Activated naive CD8-positive, alpha-beta T cell treated with anti-CD3 and anti-CD28 coated beads, Interleukin-2, amount 50 U/mL, for 24 hours (primary cell): ENCODE measurements around the gene RYR2.

Source experiments
- ATAC-seq: fragments of 150-1000 bp; cut with Tn5 transposase; one replicate; pipeline ENCODE4 v1.10.0; 2021
- DNase-seq: peaks from one replicate; pipeline ENCODE4 v3.0.0; 2021
- H3K27ac Mint-ChIP-seq: one replicate; pipeline ENCODE4 v1.8.0; 2021; ENCODE audit warnings: mild to moderate bottlenecking, mixed read lengths
- H3K27me3 Mint-ChIP-seq: one replicate; pipeline ENCODE4 v1.8.0; 2021; ENCODE audit warnings: mixed read lengths
- H3K36me3 Mint-ChIP-seq: one replicate; pipeline ENCODE4 v1.8.0; 2021; ENCODE audit warnings: low read depth, mixed read lengths
- H3K4me1 Mint-ChIP-seq: one replicate; pipeline ENCODE4 v1.8.0; 2021; ENCODE audit warnings: mixed read lengths
- H3K4me3 Mint-ChIP-seq: one replicate; pipeline ENCODE4 v1.8.0; 2021; ENCODE audit warnings: mild to moderate bottlenecking, moderate library complexity, mixed read lengths
- H3K9me3 Mint-ChIP-seq: one replicate; pipeline ENCODE4 v1.8.0; 2021; ENCODE audit warnings: mixed read lengths

The RYR2 gene

DNA sequence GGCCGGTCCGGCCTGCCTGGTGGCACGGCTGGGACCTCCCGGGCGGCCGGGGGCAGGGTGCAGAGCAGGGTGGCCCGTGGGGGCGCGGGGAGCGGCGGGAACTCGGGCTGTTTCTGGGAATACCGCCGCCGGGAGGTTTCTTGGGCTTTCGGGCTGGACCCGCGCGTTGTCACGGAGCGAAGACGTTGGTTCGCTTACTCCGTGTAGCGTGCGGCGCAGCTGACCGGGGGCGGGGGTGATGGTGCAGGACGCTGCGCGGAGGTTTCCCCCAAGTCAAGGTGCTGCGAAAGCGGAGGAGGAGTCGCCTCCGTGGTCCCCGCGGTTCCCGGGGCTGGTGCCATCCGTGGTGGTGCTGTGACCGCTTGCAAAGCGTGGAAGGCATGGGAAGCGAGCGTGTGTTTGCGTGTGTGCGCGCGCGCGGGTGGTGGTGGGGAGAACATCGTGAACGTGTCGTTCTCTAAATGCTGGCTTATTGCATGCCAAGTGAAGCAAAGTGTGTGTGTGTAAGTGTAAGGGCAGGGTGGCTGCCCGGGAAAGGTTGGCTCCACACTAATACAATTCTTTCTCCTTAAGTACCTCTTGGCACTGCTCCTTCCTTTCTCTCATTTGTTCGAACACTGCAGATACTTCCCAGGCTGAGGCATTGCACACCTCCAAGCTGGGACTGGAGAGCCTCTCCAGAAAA is 1.1 kb downstream of the RYR2 start:
- no peak overlapping the region for H3K4me3 Mint-ChIP-seq
- DNase-seq = no peak
- H3K27ac Mint-ChIP-seq = no peak overlapping the region
- ATAC-seq = no peak
- H3K27me3 Mint-ChIP-seq = peaks cover 42% of the 10 kb centered on the region
- no peaks in the 10 kb centered on the region for H3K9me3 Mint-ChIP-seq
- peaks cover 2% of the 10 kb centered on the region for H3K36me3 Mint-ChIP-seq
- H3K4me1 Mint-ChIP-seq = peaks cover 10% of the 10 kb centered on the region

- H3K4me1 Mint-ChIP-seq = peaks cover 10% of the 10 kb centered on the region
- H3K27ac Mint-ChIP-seq = no peak overlapping the region
- no peak for DNase-seq
- no peak for ATAC-seq
- peaks cover 42% of the 10 kb centered on the region for H3K27me3 Mint-ChIP-seq
- H3K9me3 Mint-ChIP-seq = no peaks in the 10 kb centered on the region
- H3K4me3 Mint-ChIP-seq = no peak overlapping the region
- peaks cover 2% of the 10 kb centered on the region for H3K36me3 Mint-ChIP-seq
Measured at GRCh38 chr1:237043846-237044636, 2.1 kb downstream of the RYR2 start.

DNA sequence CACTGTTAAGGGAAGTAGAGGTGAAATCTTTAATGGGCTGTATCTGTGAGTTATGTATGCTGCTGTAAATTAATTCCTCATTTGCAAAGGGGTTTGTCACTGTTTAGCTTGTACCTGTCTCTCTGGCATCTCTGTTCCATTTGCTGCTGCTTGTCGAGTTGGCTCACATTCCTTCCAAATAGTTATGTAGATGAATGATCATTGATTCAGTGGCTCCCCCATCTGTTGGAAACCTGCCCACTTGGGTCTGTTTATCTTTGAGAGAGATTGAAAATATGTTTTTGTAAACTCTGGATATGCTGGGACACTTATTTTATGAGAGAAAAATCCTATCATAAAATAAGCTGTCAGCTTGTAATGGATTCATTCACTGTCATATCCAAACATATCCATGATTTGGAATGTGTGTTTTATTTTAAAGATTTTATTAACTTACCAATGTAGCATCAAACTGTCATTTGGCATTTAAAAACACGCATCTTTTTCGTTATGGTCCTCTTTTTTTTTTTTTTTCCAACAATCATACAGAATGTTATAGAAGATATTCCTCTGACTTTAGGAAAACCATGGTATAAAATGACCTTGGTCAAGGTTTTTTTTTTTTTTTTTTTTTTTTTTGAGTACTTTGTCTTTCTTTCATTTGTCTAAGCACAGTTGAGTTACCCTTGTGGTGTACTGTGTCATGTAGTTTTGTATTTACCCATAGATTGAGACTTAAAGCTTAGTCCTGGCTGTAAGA is 3.5 kb downstream of the RYR2 start:
- Mint-ChIP-seq H3K4me1 (peaks cover 10% of the 10 kb centered on the region), H3K27me3 (peaks cover 38% of the 10 kb centered on the region), H3K36me3 (peaks cover 2% of the 10 kb centered on the region), H3K4me3 (no peak overlapping the region), H3K9me3 (no peaks in the 10 kb centered on the region), H3K27ac (no peak overlapping the region)
- no peak for DNase-seq
- no peak for ATAC-seq

- no peaks in the 10 kb centered on the region for H3K4me1 Mint-ChIP-seq
- H3K27ac Mint-ChIP-seq = no peak overlapping the region
- peaks cover 21% of the 10 kb centered on the region for H3K27me3 Mint-ChIP-seq
- no peak overlapping the region for H3K4me3 Mint-ChIP-seq
- no peak for ATAC-seq
- H3K36me3 Mint-ChIP-seq = no peaks in the 10 kb centered on the region
- DNase-seq = no peak
- H3K9me3 Mint-ChIP-seq = no peaks in the 10 kb centered on the region
Measured at GRCh38 chr1:237048803-237049202, 6.8 kb downstream of the RYR2 start.

DNA sequence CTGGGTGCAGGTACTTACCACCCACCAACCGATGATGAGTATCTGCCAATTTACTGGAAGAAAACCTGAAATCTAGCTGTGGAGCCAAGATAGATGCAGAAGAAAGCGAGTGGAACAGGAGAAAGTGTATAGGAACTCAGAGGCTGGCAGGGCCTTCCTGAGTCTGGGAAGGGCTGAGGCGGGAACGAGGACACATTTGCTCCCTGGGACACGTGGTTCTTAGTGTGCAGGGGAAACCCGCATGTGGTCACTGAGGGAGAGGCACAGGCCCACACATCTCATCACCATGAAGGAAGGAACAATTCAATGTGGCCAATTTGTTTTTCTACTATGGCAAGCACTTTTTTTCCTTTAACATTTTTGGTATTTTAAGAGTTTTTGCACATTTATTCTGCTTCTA is 8.2 kb downstream of the RYR2 start:
- ATAC-seq (no peak), DNase-seq (no peak)
- no peaks in the 10 kb centered on the region for H3K4me1 Mint-ChIP-seq
- H3K4me3 Mint-ChIP-seq = no peak overlapping the region
- no peak overlapping the region for H3K27ac Mint-ChIP-seq
- no peaks in the 10 kb centered on the region for H3K36me3 Mint-ChIP-seq
- H3K27me3 Mint-ChIP-seq = peaks cover 14% of the 10 kb centered on the region
- no peaks in the 10 kb centered on the region for H3K9me3 Mint-ChIP-seq

GRCh38 chr1:237050915-237051314 is 8.9 kb downstream of the RYR2 start:
- Mint-ChIP-seq H3K27me3 (peaks cover 12% of the 10 kb centered on the region), H3K4me1 (no peaks in the 10 kb centered on the region), H3K36me3 (no peaks in the 10 kb centered on the region), H3K27ac (no peak overlapping the region), H3K9me3 (no peaks in the 10 kb centered on the region), H3K4me3 (no peak overlapping the region)
- DNase-seq (no peak), ATAC-seq (no peak)

GRCh38 chr1:237054313-237054712 is 12.3 kb downstream of the RYR2 start:
- Mint-ChIP-seq H3K4me1 (no peaks in the 10 kb centered on the region), H3K9me3 (no peaks in the 10 kb centered on the region), H3K27ac (no peak overlapping the region), H3K36me3 (no peaks in the 10 kb centered on the region), H3K27me3 (peaks cover 12% of the 10 kb centered on the region), H3K4me3 (no peak overlapping the region)
- ATAC-seq (no peak), DNase-seq (no peak)

DNA sequence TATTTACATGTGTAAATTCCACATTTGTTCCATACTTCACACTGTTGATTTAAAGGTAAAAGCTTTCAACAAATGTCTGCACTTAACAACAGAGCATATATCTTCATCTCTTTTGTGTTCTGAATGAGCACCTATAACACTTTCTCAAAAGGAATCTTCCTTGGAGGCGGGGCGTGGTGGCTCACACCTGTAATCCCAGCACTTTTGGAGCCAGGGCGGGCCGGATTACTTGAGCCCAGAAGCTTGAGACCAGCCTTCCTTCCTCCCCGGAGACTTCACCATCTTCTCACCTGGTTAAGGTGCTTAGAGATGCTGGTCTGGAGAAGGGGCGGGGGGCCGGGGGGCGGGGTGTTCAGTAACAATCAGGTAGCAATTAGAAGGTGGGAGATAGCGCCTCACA is 16.5 kb downstream of the RYR2 start:
- no peak overlapping the region for H3K4me3 Mint-ChIP-seq
- H3K27me3 Mint-ChIP-seq = peaks cover 7% of the 10 kb centered on the region
- H3K36me3 Mint-ChIP-seq = no peaks in the 10 kb centered on the region
- ATAC-seq (no peak), DNase-seq (no peak)
- H3K9me3 Mint-ChIP-seq = no peaks in the 10 kb centered on the region
- no peaks in the 10 kb centered on the region for H3K4me1 Mint-ChIP-seq
- no peak overlapping the region for H3K27ac Mint-ChIP-seq

DNA sequence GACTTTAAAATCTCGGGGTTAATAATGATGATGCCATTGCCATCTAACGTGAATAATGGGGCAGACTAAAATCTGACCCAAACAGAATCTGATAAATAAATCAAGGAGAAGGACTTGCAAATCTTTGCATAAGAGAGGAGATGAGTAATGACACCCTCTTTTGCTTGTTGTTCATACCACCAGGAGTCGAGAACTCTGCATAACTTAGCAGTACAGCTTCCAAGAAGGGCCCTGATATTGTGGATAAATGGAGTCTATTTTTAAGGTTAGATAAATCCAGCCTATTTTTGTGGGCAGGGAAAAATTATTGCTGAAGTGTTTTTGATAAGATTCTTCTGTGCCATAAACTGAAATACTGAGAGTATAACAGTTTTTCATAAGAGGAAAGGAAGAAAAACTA is 17.3 kb downstream of the RYR2 start:
- H3K4me1 Mint-ChIP-seq = no peaks in the 10 kb centered on the region
- H3K36me3 Mint-ChIP-seq = no peaks in the 10 kb centered on the region
- DNase-seq (no peak), ATAC-seq (no peak)
- no peak overlapping the region for H3K27ac Mint-ChIP-seq
- H3K27me3 Mint-ChIP-seq = peaks cover 2% of the 10 kb centered on the region
- H3K9me3 Mint-ChIP-seq = no peaks in the 10 kb centered on the region
- no peak overlapping the region for H3K4me3 Mint-ChIP-seq

GRCh38 chr1:237062976-237063375 is 21.0 kb downstream of the RYR2 start:
- Mint-ChIP-seq H3K4me3 (no peak overlapping the region), H3K4me1 (no peaks in the 10 kb centered on the region), H3K27ac (no peak overlapping the region), H3K36me3 (no peaks in the 10 kb centered on the region), H3K27me3 (peaks cover 7% of the 10 kb centered on the region), H3K9me3 (no peaks in the 10 kb centered on the region)
- ATAC-seq = no peak
- DNase-seq = no peak

- ATAC-seq (no peak), DNase-seq (no peak)
- Mint-ChIP-seq H3K9me3 (no peaks in the 10 kb centered on the region), H3K36me3 (no peaks in the 10 kb centered on the region), H3K27ac (no peak overlapping the region), H3K27me3 (peaks cover 7% of the 10 kb centered on the region), H3K4me3 (no peak overlapping the region), H3K4me1 (no peaks in the 10 kb centered on the region)
Measured at GRCh38 chr1:237065903-237066302, 23.9 kb downstream of the RYR2 start.

- H3K27me3 Mint-ChIP-seq = peaks cover 6% of the 10 kb centered on the region
- H3K4me3 Mint-ChIP-seq = no peak overlapping the region
- no peaks in the 10 kb centered on the region for H3K9me3 Mint-ChIP-seq
- H3K36me3 Mint-ChIP-seq = no peaks in the 10 kb centered on the region
- no peaks in the 10 kb centered on the region for H3K4me1 Mint-ChIP-seq
- H3K27ac Mint-ChIP-seq = no peak overlapping the region
- no peak for DNase-seq
- ATAC-seq = peak; percentile 24
Measured at GRCh38 chr1:237070519-237070918, 28.5 kb downstream of the RYR2 start.

GRCh38 chr1:237071641-237072420 is 29.8 kb downstream of the RYR2 start:
- Mint-ChIP-seq H3K4me3 (no peak overlapping the region), H3K9me3 (no peaks in the 10 kb centered on the region), H3K27me3 (peaks cover 4% of the 10 kb centered on the region), H3K4me1 (no peaks in the 10 kb centered on the region), H3K27ac (no peak overlapping the region), H3K36me3 (no peaks in the 10 kb centered on the region)
- no peak for DNase-seq
- ATAC-seq = peak; percentile 24

DNA sequence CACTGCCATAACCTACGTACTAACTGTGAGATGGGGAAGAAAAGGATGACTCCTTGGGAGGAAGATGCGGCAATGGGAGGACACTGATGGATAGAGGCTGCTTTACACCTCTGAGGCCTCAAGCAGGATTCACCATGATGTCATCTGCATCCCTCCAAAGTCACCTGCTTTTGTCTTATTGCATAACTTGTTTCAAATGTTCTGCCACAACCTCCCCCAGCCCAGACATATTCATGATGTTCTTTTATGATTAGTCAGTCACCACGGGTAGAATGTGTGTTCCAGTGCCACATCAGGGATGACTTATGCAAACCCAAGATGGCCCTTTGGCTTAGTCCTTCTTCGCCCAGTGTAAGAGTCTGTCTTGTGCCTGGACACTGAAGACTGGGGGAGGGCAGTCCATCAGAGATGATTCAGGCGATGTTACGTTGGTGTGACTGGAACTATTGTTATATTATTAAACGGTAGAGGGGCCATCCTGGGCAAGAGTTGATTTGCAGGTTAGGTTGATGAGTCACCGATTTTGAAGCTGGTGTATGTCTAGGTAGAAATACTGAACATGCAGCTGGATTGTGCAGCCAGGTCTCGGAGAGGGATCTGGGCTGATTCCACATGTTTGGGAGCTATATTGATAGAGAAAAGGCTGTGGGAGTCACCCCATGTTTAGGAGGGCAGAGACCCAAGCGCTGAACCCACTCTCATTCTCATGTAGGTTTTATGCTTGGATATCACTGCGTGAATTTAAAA is 32.6 kb downstream of the RYR2 start:
- Mint-ChIP-seq H3K27me3 (no peaks in the 10 kb centered on the region), H3K4me3 (no peak overlapping the region), H3K36me3 (no peaks in the 10 kb centered on the region), H3K9me3 (no peaks in the 10 kb centered on the region), H3K4me1 (no peaks in the 10 kb centered on the region), H3K27ac (no peak overlapping the region)
- DNase-seq (no peak), ATAC-seq (no peak)
